Measurements from ENCODE around the gene CREB1.

CREB1 gene

DNA sequence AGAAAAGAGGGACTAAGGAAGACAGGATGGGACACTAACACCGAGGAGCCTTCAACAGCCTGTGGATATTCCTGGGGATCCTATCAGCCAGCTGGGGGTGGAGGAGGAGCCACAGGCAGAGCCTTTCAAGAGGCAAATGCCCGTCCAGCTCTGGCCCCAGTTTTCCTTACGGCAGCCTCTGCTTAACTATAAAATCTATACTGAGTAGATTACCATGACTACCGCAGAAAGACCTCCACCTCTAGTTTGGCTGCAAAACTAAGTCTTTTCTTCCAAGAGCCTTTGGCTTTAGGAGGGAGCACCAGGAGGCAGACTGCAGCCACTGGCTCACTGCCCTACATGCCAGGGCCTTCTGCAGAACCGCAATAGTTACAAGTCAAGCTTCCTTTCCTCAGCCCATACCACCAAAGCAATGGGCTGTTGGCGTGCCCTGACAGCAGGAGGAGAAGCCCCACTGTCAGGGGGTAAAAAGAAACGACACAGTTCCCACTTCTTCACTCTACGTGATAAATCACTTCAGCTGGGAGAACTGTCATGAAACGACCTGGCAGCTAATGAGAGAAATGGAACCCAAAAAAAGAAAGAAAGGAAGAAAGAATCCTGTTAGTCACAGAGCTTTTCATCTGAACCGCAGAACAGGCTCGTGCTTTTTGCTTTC, 25.1 kb upstream of the CREB1 start:
- no peak for DNase-seq

DNA sequence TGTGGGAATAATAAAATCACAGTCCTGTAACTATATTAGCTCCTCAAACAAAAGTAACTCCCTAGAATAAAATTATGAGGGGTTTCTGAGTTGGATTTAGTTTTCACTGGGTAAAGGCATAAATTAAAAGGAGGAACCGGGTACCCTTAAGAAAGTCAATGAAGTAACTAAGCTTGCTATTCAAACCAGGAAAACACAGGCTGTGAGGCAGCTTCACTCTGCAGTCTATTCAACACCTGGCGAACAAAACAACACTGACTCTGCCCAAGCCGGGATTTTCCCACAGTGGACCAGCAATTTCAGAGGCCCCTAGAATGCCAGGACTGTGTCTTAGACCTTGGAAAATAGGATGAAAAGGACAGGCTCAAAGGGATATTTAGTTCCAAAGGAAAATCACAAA, 24.6 kb upstream of the CREB1 start:
- DNase-seq, result no peak

DNA sequence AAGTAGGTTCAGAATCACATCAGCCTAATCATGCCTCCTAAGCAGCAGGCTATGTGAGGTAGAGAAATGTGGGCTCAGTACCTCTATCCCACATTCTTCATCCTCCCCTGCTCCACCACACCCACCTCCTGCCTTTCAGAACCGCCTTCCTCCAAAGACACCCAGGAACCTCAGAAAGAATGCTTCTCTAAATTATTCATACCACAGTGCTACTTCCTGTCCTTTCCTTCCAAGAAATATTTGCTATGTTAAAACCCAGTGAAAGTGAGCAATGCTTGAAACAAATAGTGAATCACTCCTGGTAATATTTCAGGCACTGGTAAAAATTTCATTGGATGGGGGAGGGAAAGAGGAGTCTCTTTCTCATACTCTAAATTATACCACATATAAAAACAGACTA, 24.0 kb upstream of the CREB1 start:
- DNase-seq, result no peak

DNA sequence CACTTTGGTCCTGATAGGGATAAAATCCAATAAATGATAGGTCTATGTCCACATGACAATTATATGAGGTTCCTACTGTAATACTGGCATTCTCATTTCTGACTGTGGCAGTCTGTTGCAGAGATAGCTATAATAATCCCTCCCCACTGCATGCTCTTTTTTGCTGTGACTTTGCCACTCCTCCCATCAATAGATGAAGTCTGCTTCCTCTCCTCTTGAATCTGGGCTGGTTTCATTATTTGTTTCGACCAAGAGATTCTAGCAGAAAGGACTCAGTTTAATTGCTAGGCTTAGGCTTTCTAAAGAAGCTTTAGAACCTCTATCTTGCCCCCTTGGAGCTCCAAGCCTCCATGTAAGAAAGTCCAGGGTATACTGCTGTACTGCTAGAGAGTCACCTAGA, 23.3 kb upstream of the CREB1 start:
- no peak for DNase-seq

DNA sequence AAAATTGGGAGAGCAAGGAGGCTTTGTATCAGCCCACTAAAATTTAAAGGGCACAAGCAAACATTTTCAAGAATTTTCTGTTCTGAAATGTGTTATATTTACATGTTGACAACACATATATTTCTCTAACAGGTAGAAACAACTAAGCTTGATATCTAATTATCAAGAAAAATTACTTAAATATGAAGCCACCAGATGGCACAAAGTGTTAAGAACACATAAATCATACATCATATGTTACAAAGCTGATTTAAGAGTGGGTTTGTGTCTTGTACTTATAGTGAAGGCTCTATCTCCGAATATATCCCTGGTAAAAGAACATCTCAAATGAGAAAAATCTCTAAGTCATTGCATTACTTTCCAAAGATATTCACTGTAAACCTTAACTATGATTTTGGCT, 19.6 kb upstream of the CREB1 start:
- DNase-seq, result no peak

DNA sequence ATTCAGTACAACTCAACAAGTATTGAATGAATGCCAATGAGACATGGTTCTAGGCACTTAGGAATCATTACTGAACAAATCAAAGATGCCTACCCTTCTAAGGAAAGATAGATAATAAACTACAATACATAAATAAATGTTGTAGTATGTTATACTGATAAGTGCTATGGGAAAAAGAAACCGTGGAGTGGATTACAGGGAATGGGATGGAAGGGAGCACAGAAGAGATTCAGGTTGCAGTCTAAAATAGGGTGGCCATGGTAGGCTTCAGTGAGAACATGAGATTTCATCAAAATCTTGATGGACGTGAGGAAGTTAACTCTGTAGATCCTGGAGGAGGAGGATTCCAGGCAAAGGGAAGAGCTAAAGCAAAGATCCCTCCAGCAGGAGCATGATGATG, 17.9 kb upstream of the CREB1 start:
- no peak for DNase-seq

DNA sequence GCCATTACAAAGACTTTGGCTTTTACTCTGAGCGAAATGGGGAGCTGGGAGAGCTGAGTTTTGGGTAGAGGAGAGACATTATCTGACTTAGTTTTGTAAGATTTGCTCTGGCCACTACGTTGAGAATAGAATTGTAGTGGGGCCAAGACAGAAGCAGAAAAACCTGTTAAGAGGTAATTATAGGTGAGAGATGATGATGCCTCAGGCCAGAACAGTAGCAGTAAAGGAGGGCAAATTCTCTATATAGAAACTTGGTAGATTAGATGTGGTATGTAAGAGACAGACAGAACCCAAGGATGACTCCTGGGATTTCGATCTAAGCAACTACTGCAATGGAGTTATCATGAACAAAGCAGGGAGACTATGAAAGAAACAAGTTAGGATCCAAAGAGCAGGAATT, 17.4 kb upstream of the CREB1 start:
- DNase-seq, result no peak

DNA sequence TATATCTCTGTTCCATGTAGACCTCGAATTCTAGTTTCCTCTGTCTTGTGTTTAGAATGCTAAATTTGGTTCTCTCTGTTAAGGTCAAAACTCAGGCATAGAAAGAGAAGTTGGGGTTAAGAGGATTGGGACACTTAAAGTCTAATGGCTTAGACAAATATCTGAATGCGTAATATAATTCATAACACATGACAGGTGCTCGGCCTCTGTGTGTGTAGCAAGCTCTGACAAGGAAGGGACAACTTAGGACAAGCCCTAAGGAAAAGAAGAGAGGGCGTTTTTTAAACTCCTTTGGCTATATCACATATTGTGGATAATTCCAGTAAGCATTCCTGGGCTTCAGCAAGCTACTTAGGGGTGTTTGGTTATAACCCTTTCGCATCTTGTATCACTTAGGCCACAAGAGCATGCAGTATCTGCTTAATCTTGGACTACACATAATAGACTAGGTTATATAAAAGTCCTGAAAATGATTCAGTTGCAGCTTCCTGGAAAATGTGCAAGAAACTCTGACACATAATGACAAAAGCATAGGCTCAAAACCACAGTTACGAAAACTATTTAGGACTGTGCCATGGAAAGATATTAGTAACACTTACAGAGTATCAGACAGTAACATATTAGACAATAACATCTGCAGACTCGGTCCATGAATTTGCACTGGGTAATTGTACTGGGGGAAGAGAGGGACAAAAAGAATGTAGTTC, 16.1 kb upstream of the CREB1 start:
- DNase-seq, result no peak

DNA sequence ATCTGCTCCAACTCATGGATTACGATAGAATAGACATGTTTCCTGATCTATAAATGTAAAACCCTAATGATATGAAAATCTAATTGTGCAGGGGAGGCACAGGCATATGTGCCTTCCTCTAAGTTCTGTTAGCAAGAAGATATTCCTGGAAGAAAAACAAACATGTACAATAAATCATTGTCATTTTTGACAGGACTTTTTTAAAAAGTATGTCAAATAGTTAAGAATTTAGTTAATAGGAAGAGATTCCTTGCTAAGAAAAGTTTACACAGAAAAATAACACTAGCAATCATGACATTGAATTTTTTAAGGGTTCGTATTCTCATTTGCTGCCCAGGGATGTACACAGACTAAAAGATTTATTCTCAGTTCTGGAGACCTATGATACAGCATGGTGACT, 15.3 kb upstream of the CREB1 start:
- DNase-seq, result no peak

DNA sequence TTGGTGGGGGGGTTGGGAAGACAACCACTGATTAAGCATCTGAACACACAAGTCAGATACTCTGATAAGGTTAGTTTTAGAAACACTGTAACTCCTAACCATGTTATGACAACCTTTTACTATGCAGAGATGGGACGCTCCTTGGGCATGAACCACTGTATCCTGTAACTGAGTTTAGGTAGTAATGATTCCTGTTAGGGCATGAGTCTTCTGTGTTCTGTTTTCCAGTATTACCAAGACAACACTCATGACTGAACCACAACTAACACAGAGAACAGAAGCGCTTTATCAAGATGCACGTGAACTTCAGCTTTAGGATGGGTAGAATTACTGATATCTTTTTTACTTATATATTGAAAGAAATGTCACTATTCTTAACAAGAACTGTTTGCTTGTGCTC, 14.1 kb upstream of the CREB1 start:
- no peak for DNase-seq

DNA sequence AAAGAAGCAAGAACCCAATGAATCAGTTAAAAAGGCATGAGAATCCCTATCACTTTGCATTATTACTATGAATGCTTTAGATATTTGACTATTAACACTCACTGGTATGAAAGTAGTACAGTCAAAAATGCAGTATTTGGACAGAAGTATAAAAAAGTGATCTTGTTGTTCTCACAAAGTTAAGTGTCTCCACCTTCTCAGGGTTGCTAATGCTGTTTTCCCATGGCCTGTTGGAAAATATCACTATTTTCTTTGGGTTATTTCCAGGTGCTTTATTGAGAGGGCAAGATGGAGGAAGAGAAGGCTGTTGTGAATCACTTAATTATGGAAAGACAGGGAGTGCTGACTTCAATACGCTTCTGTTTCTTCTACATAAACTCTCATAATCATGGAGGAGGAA, 13.6 kb upstream of the CREB1 start:
- no peak for DNase-seq

DNA sequence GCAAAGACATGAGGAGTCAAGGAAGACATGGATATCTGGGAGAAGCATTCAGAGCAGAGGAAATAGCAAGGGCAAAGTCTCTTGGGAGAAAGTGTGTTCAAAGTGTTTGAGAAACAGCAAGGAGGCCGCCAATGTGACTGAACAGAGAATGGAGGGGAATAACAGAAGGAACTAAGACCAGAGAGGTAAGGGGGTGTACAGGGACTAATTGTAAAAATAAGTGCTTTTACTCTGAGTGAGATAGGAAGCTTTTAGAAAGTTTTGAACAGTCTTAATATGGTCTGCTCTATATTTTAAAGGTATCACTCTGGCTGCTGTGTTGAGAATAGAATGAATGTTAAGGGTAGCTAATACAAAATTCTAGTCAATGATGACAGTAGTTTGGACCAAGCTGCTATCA, 6.8 kb upstream of the CREB1 start:
- DNase-seq, result no peak

DNA sequence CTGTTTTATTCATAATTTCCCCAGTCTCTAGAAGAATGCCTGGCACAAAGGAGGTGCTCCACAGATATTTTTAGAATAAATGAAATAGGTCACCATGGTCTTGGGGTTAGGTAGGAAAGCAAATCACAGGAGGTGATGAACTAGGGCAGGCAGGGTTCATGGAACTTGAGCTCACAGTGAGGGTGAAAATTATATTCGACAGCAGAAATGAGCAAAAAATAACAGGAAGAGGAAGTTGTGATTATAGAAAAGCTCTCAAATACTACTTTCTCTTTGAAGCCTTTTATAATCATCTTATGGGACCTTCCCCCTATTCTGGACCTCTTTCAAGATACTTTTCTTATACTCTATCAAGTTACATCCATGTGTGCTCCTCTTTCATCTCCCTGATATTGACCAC, 4.5 kb upstream of the CREB1 start:
- DNase-seq, result no peak

DNA sequence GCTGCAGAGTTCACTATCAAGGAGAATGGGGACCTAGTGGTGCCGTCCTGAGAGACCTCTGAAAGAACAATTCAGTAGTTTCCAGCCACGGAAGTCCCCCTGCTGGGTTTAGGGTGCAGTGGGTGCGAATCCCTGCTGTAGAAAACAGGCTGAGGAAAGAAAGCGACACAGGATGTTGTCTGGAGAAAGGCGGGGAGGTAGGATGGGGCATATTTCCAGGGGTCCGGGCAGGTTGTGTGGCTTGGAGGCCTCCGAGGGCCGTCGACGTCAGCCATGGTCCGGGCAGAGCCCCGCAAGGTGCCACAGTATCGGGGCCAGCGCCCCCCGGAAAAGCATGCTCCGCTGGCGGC, 807 bp upstream of the CREB1 start:
- DNase-seq, result peak; percentile 71

DNA sequence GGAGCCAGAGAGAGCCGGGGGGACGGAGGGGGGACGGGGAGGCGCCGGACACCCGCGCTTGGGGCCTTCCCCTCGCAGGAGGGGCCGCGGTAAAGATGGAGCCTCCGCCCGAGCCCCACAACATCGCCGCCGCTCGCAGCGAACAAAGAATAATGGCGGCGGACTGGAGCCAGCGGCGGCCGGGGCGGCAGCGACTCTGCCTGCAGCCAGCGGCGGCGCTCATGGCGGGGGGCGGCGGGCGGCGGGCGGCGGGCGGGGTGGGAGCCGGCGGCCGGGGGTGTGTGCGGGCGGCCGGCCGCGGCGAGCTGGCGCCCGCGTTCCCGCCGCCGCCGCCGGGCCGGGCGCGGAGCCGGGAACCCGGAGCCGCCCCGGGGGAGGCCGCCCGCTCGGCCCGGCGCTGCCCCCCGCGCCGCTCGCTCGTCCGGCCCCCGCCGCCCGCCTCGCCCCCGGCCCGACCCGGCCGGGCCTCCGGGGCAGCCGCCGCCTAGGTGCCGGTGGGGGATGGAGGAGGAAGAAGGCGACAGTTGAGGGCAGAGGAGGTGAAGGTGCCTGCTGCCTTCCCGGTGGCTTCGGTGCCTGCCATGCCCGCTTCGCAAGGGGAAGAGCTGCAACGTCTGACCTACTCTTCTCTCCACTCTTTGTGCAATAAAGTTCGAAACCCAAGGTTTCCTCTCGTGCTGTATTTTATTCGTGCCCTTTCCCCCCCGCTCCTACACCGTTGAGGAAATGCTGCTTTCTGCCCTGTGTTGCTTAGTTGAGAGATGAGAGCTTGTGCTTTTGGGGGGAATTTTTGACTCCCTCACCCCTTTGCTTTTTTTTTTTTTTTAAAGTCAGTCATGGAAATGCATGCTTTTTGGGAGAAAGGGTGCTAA, 634 bp downstream of the CREB1 start:
- DNase-seq, result peak; percentile 43

DNA sequence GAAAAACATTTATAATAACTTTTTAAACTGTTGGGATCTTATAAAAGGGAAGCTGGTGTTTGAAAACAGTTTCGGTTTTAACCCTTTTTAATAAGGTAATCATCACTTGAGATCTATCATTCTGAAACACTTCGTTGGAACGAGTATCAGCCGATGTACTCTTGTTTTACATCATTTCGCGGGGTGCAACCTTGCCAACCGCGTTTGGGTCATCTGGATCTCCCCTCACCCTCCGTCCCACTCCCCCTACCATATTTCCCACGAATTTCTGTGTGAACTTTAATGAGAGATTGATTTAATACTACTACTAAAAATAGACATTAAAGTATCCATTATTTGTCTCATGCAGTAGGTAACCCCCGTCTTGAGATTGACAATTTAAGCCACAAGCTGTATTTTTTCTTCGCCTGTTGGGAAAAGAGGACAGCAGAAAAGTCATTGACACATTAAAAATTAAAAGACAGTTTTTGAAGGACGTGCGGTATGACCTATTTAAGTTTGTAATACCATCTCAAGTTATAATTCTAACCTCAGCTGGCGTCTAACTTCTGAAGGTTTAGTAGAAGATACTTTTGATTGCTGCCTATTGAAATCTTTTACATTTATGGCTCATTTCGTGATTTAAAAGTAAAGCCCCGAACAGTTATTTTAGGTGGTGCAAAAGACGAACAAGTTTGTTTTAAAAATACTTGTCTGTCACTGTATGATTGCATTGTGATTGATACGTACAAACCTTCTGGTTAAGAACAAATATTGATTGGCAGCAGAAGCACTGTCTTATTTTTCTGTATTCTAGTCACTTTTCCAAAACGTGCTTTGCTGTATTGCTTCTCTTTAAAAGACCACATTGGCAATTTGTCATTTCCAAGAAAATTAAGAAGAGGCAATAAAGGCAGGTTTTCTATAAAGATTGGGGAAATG, 1.5 kb downstream of the CREB1 start:
- DNase-seq, result no peak

DNA sequence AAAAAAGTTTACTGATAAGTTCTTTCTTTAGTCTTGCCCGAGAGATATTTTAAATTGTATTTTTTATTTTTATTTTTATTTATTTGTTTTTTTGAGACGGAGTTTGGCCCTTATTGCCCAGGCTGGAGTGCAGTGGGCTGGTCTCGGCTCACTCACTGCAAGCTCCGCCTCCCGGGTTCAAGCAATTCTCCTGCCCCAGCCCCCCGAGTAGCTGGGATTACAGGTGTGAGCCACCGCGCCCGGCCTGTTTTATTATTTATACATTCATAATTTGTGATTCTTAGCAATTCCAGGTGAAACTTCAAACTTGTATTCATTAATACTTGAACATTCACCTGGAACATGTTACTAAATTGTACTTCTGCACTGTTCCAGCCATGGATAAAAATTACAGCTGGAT, 2.9 kb downstream of the CREB1 start:
- DNase-seq, result no peak

DNA sequence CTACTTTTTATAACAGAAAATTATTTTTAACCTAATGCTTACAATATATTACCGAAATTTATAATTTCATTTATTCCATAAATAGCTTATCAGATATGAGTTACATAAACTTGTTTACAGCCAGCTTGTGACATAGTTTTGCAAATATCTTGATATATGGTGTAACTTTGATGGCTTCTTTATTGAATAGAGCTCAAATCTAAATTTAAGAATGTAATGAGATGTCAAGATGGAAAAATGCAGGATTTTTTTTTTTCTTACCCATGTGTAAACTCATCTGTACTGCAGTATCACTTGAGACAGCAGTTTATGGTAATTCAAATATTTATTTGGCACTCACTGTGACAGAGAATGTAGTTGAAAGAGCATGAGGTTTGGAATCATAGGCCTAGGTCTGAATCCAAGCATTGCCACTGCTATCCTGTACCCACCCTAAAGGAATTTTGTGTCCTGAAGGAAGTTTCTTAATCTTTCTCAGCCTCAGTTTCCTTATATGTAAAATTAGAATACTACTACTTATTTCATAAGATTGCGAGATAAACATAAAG, 3.8 kb downstream of the CREB1 start:
- no peak for DNase-seq

DNA sequence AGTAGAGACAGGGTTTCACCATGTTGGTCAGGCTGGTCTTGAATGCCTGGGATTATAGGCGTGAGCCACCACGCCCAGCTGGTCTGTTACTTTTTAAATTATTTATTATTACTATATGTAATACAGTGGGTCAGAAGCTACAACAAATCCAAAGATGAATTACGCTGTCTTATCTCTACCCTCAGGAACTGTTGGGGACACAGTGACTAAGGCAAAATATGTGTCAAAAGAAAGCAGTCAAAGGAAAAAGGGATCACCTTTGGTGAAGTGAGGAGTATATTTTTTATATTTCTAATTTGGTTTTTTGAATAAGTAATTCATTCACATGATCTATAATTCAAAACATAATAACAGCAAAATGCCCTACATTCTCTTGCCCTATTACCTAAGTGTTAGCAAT, 4.7 kb downstream of the CREB1 start:
- no peak for DNase-seq

DNA sequence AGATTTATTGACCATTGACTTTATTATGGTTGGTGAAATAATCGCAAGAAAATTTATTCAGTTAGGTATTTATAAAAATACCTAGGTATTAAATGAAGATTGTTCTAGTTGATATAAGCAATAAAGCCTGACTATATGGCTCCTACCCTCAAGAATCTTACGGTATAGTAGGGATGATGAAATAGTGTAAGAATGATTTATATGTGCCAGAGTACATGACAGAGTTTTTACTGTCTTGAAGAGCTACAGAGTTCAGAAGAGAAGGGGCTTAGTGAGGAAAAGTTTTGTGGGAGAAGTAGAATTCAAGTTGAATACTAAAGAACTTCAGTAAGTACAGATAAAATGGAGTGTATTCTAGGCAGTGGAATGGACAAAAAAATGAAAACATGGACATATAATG, 9.7 kb downstream of the CREB1 start:
- no peak for DNase-seq

DNA sequence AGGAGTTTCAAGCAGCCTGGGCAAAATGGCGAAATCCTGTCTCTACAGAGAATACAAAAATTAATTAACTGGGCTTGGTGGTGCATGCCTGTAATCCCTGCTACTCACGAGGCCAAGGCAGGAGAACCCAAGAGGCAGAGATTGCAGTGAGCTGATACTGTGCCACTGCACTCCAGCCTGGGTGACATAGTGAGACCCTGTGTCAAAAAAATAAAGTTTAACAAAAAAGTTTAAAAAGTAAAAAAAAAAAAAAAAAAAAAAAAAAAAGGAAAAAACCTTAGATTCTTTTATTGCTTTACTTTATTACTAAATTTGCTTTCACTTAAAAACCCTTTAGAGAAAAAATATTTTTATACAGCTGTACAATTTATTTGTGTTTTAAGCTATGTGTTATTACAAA, 10.7 kb downstream of the CREB1 start:
- DNase-seq, result no peak

DNA sequence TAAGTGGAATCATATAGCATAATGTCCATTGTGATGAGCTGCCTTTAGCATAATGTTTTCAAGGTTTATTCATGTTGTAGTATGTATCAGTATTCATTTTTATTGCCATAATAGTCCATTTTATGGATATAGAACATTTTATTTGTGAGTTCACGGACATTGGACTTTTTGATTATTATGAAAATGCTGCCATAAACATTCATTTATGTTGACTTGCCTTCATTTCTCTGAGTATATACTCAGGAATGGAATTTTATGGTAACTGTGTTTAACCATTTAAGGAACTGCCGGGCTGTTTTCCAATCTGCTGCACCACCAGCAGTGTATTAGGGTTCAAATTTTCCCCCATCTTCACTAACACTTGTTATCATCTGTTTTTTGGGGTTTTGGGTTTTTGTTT, 12.2 kb downstream of the CREB1 start:
- DNase-seq, result no peak

DNA sequence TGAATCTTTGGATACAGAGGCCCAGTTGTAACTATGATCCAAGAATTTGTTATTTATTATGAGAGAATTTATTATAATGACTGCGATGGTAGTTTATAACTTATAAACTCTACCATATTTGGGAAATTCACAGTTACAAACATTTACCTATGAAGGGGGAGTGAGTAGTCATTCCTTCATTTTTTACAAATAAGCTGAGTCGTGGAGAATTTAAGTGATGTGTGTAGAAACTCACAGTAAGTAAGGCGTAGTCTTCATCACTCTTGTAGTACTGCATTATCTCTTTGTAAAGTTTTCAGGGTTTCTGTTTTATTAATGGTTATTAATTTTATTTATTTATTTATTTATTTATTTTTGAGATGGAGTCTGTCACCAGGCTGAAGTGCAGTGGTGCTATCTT, 13.5 kb downstream of the CREB1 start:
- DNase-seq, result no peak

All from effector CD4-positive, alpha-beta T cell (primary cell).